ENCODE data around the gene HSD17B4. TPM values are rescaled to one million over a fixed set of nuclear protein-coding genes. Genes with fewer than 3 reads are reported as not detected.
"Not testable (repeated sequence)": the region's sequence is repeated elsewhere in the genome, so short reads cannot be mapped to it uniquely, and the experiment has no call there.

Gene HSD17B4
- total RNA-seq, 2 experiments from 2014 or later: 94.3 to 111 TPM

GRCh38 chr5:119420169-119420568 is 32.1 kb upstream of the HSD17B4 start:
- intact Hi-C loops (cut with micrococcal nuclease): no loop called here
- Mint-ChIP-seq H3K27ac (no peak overlapping the region), H3K36me3 (ENCODE audit: low read depth) (no peaks in the 10 kb centered on the region), H3K4me1 (ENCODE audit: low read depth) (peaks cover 15% of the 10 kb centered on the region), H3K27me3 (no peaks in the 10 kb centered on the region), H3K9me3 (no peaks in the 10 kb centered on the region), H3K4me3 (no peak overlapping the region)
- CTCF ChIA-PET: interaction anchor here (1.1 to 5.7 kb wide), 3 partner anchors 9 to 432 kb away, joined by 3 to 56 read pairs (median 11); partner anchors contain the start of gene DTWD2
- POLR2A ChIA-PET: no interaction called here
- DNase-seq (no peak), ATAC-seq (no peak)
- TF ChIP-seq CTCF (IDR thresholded peaks at IDR 0.05): no peak

- Mint-ChIP-seq H3K4me3 (no peak overlapping the region), H3K27me3 (no peaks in the 10 kb centered on the region), H3K9me3 (no peaks in the 10 kb centered on the region), H3K36me3 (ENCODE audit: low read depth) (no peaks in the 10 kb centered on the region), H3K4me1 (ENCODE audit: low read depth) (no peaks in the 10 kb centered on the region), H3K27ac (no peak overlapping the region)
- DNase-seq: no peak
- no peak for ATAC-seq
- intact Hi-C loops (cut with micrococcal nuclease): no loop called here
- TF ChIP-seq CTCF (IDR thresholded peaks at IDR 0.05): no peak
- POLR2A ChIA-PET: no interaction called here
- CTCF ChIA-PET: interaction anchor here (1.2 to 1.8 kb wide), 2 partner anchors 9 to 14 kb away, joined by 4 to 7 read pairs; no protein-coding TSS in a partner anchor
Observed at GRCh38 chr5:119426057-119426456, 26.2 kb upstream of the HSD17B4 start.

GRCh38 chr5:119427060-119427459 is 25.2 kb upstream of the HSD17B4 start:
- Mint-ChIP-seq H3K4me1 (ENCODE audit: low read depth) (no peaks in the 10 kb centered on the region), H3K27me3 (no peaks in the 10 kb centered on the region), H3K9me3 (no peaks in the 10 kb centered on the region), H3K36me3 (ENCODE audit: low read depth) (no peaks in the 10 kb centered on the region), H3K27ac (no peak overlapping the region), H3K4me3 (no peak overlapping the region)
- POLR2A ChIA-PET: no interaction called here
- no peak for ATAC-seq
- DNase-seq: no peak
- intact Hi-C loops (cut with micrococcal nuclease): no loop called here
- CTCF ChIA-PET: interaction anchor here (1.2 to 1.8 kb wide), 2 partner anchors 8 to 15 kb away, joined by 4 to 7 read pairs; no protein-coding TSS in a partner anchor
- no peak for TF ChIP-seq CTCF (IDR thresholded peaks at IDR 0.05)

- POLR2A ChIA-PET: not testable (repeated sequence)
Observed at GRCh38 chr5:119427596-119427995, 24.7 kb upstream of the HSD17B4 start.

GRCh38 chr5:119428166-119428565 is 24.1 kb upstream of the HSD17B4 start:
- H3K4me1 Mint-ChIP-seq (ENCODE audit: low read depth); H3K27me3 Mint-ChIP-seq; H3K4me3 Mint-ChIP-seq; intact Hi-C loops (cut with micrococcal nuclease); H3K36me3 Mint-ChIP-seq (ENCODE audit: low read depth); H3K27ac Mint-ChIP-seq; DNase-seq; POLR2A ChIA-PET; H3K9me3 Mint-ChIP-seq; CTCF ChIA-PET; ATAC-seq: not testable (repeated sequence)

More at GRCh38 chr5:119427596-119427995, 24.7 kb upstream of the HSD17B4 start:
- H3K27ac Mint-ChIP-seq; H3K27me3 Mint-ChIP-seq; H3K9me3 Mint-ChIP-seq; ATAC-seq; DNase-seq; H3K36me3 Mint-ChIP-seq (ENCODE audit: low read depth); H3K4me1 Mint-ChIP-seq (ENCODE audit: low read depth); intact Hi-C loops (cut with micrococcal nuclease); CTCF ChIA-PET; H3K4me3 Mint-ChIP-seq: not testable (repeated sequence)

- H3K4me1 Mint-ChIP-seq (ENCODE audit: low read depth); H3K4me3 Mint-ChIP-seq; H3K36me3 Mint-ChIP-seq (ENCODE audit: low read depth); ATAC-seq; H3K27me3 Mint-ChIP-seq; H3K9me3 Mint-ChIP-seq; H3K27ac Mint-ChIP-seq; POLR2A ChIA-PET; intact Hi-C loops (cut with micrococcal nuclease); DNase-seq; CTCF ChIA-PET: not testable (repeated sequence)
Observed at GRCh38 chr5:119428574-119428973, 23.7 kb upstream of the HSD17B4 start.

- H3K4me1 Mint-ChIP-seq (ENCODE audit: low read depth): peaks cover 12% of the 10 kb centered on the region
- H3K4me3 Mint-ChIP-seq; H3K36me3 Mint-ChIP-seq (ENCODE audit: low read depth); H3K27ac Mint-ChIP-seq; intact Hi-C loops (cut with micrococcal nuclease); ATAC-seq; H3K27me3 Mint-ChIP-seq; DNase-seq; H3K9me3 Mint-ChIP-seq: not testable (repeated sequence)
- ChIA-PET POLR2A (interaction anchor here (1.1 kb wide), 1 partner anchor 10 kb away, joined by 3 read pairs; no protein-coding TSS in a partner anchor), CTCF (interaction anchor here (1.5 to 2.3 kb wide), 3 partner anchors 10 to 444 kb away, joined by 4 to 11 read pairs (median 7); partner anchors contain the start of gene DTWD2)
Observed at GRCh38 chr5:119432674-119433237, 19.5 kb upstream of the HSD17B4 start.

All from activated CD8-positive, alpha-beta T cell treated with anti-CD3 and anti-CD28 coated beads for 36 hours (primary cell).